K562 (cell line): ENCODE data around the gene ZNF628. TPM values are rescaled to one million over a fixed set of nuclear protein-coding genes. Genes with fewer than 3 reads are reported as not detected.
A peak's percentile ranks its signal among the peaks of the same experiment; 100 is the strongest.

Source experiments
- ATAC-seq: fragments of 200-7000 bp; cut with Tn5 transposase; 3 replicates; pipeline ENCODE4 v1.9.1; 2020; ENCODE audit warnings: moderate library complexity
- BruUV-seq: library from RNA; stranded (reverse); fragments of 400-500 nt; replicated peaks from 2 replicates; lab custom pipeline; 2021; lab: Mats Ljungman, UMichigan
- CTCF ChIA-PET: fragments of 300-600 bp; formaldehyde crosslinking; extraction: SDS; loops from one replicate; lab custom pipeline; 2021; ENCODE audit warnings: low intra/inter-chr PET ratio; lab: Yijun Ruan, JAX
- POLR2A ChIA-PET: fragments of 300-600, 350-650 bp; sonication (Branson Sonifier 250); formaldehyde crosslinking; extraction: SDS; loops from one replicate; lab custom pipeline; 2021; ENCODE audit warnings: antibody characterized with exemption, inconsistent platforms; lab: Yijun Ruan, JAX
- DNase-seq, 4 experiments: peaks; one replicate each; pipeline versions ENCODE4 v3.0.0 to v3.0.0-alpha.2; 2011 to 2018; ENCODE audit warnings: low spot score in 3 of 4, mixed read lengths in 3 of 4; ENCODE audit errors: extremely low read depth in 1 of 4
- FAIRE-seq: peaks from 2 replicates; lab custom pipeline; 2011; peaks lifted over from hg19 to GRCh38; lab: Jason Lieb, UNC
- H2AFZ ChIP-seq: 2 replicates; pipeline ENCODE4 v1.6.0; 2011; ENCODE audit warnings: low read depth, low read length, control low read depth, inconsistent platforms
- H3K27ac ChIP-seq: fragments of 200-600 bp; 3 replicates; pipeline ENCODE4 v1.8.0; 2011; ENCODE audit warnings: low read depth, mild to moderate bottlenecking, control low read depth, inconsistent platforms, low read length, moderate library complexity, mixed read lengths; ENCODE audit errors: extremely low read depth
- H3K27me3 ChIP-seq, 2 experiments: fragments of 300-600 bp in 1 of 2; 2 replicates in 1 of 2; 3 replicates in 1 of 2; pipeline versions ENCODE4 v1.6.0 to v1.8.0; 2011; ENCODE audit warnings: inconsistent platforms in 2 of 2, low read length in 2 of 2, mild to moderate bottlenecking in 1 of 2, mixed read lengths in 1 of 2, moderate library complexity in 1 of 2; ENCODE audit not compliant: control insufficient read depth in 2 of 2, insufficient read depth in 2 of 2
- H3K36me3 ChIP-seq: fragments of 300-600 bp; 3 replicates; pipeline ENCODE4 v1.8.0; 2011; ENCODE audit warnings: mild to moderate bottlenecking, low read length, inconsistent platforms; ENCODE audit not compliant: control insufficient read depth, insufficient read depth
- H3K4me1 ChIP-seq, 2 experiments: fragments of 200-600 bp in 1 of 2; replicated peaks in 1 of 2; 2 replicates in 1 of 2; 3 replicates in 1 of 2; pipeline versions ENCODE4 v1.5.1 to v1.8.0; 2011; ENCODE audit warnings: inconsistent platforms in 2 of 2, low read length in 2 of 2, mild to moderate bottlenecking in 1 of 2, mixed read lengths in 1 of 2, moderate library complexity in 1 of 2; ENCODE audit not compliant: control insufficient read depth in 2 of 2, insufficient read depth in 2 of 2
- H3K4me2 ChIP-seq: 2 replicates; pipeline ENCODE4 v1.6.1; 2011; ENCODE audit warnings: low read length, control low read depth, inconsistent platforms, mixed read lengths; ENCODE audit not compliant: insufficient read depth
- H3K4me3 ChIP-seq: fragments of 200-600 bp; sonication (generic), shearing (Covaris generic); 2 replicates; pipeline ENCODE4 v1.5.1; 2016; ENCODE audit warnings: control low read depth, inconsistent platforms
- H3K79me2 ChIP-seq: fragments of 200-600 bp; 3 replicates; pipeline ENCODE4 v1.8.0; 2011; ENCODE audit warnings: low read length, inconsistent platforms; ENCODE audit not compliant: control insufficient read depth, insufficient read depth
- H3K9ac ChIP-seq, 2 experiments: 2 replicates each; pipeline versions ENCODE4 v1.6.0 to v1.6.1; 2011; ENCODE audit warnings: low read depth in 2 of 2, low read length in 2 of 2, control low read depth in 1 of 2, inconsistent platforms in 1 of 2, mild to moderate bottlenecking in 1 of 2, mixed read lengths in 1 of 2; ENCODE audit not compliant: insufficient read depth in 1 of 2
- H3K9me1 ChIP-seq: one replicate; pipeline ENCODE4 v1.6.0; 2011; ENCODE audit warnings: inconsistent platforms, mild to moderate bottlenecking, low read length, moderate library complexity; ENCODE audit not compliant: control insufficient read depth, insufficient read depth
- H3K9me3 ChIP-seq: replicated peaks from 2 replicates; pipeline ENCODE4 v1.5.1; 2011; ENCODE audit warnings: low read depth, low read length, inconsistent platforms; ENCODE audit not compliant: control insufficient read depth, insufficient read depth
- H4K20me1 ChIP-seq: replicated peaks from 2 replicates; pipeline ENCODE4 v1.6.1; 2011; ENCODE audit warnings: low read length, inconsistent platforms, mixed read lengths; ENCODE audit not compliant: control insufficient read depth, insufficient read depth
- ADNP ChIP-seq: fragments of 200-800 bp; sonication (Bioruptor generic); IDR thresholded peaks from 2 replicates; pipeline ENCODE4 v1.6.1; 2016; ENCODE audit warnings: missing genetic modification characterization, missing compliant biosample characterization
- BCOR ChIP-seq: fragments of 450-650 bp; IDR thresholded peaks from 2 replicates; pipeline ENCODE4 v1.6.1; 2016
- GTF3C2 ChIP-seq: IDR thresholded peaks from 3 replicates; pipeline ENCODE4 v1.6.1; 2011; ENCODE audit warnings: borderline replicate concordance, mild to moderate bottlenecking, moderate library complexity; ENCODE audit not compliant: insufficient read length; ENCODE audit errors: extremely low read depth
- HDAC2 ChIP-seq: fragments of 450-650 bp; IDR thresholded peaks from 2 replicates; pipeline ENCODE4 v1.6.1; 2016; ENCODE audit warnings: mild to moderate bottlenecking
- HNRNPL ChIP-seq: fragments of 200-400 bp; formaldehyde crosslinking; IDR thresholded peaks from 2 replicates; pipeline ENCODE4 v1.6.1; 2017; ENCODE audit warnings: low read depth, mild to moderate bottlenecking, low read length
- KDM1A ChIP-seq, 2 experiments: fragments of 450-650 bp; IDR thresholded peaks; 2 replicates each; pipeline ENCODE4 v1.6.1; 2016; ENCODE audit warnings: mild to moderate bottlenecking in 2 of 2
- KDM4B ChIP-seq, 2 experiments: fragments of 450-650 bp in 1 of 2; sonication (generic) in 1 of 2; IDR thresholded peaks; 2 replicates each; pipeline ENCODE4 v1.6.1; 2016 to 2017; ENCODE audit warnings: borderline replicate concordance in 2 of 2, antibody characterized with exemption in 1 of 2, low read depth in 1 of 2, mild to moderate bottlenecking in 1 of 2
- RAD51 ChIP-seq: fragments of 450-650 bp; IDR thresholded peaks from 2 replicates; pipeline ENCODE4 v1.7.1; 2016; ENCODE audit warnings: low read depth, mild to moderate bottlenecking, borderline replicate concordance
- RBM25 ChIP-seq: fragments of 200-400 bp; formaldehyde crosslinking; IDR thresholded peaks from 2 replicates; pipeline ENCODE4 v1.6.1; 2018; ENCODE audit warnings: low read length, low read depth, moderate library complexity; ENCODE audit not compliant: severe bottlenecking
- SMARCA5 ChIP-seq: fragments of 450-650 bp; IDR thresholded peaks from 2 replicates; pipeline ENCODE4 v1.6.1; 2016
- ZFP36 ChIP-seq: fragments of 150-350 bp; IDR thresholded peaks from 2 replicates; pipeline ENCODE4 v1.6.1; 2018; ENCODE audit warnings: low read length, low read depth; ENCODE audit not compliant: partially characterized antibody
- ZFP91 ChIP-seq: sonication (generic); formaldehyde crosslinking; IDR thresholded peaks from 2 replicates; pipeline ENCODE4 v1.8.0; 2022; ENCODE audit warnings: mild to moderate bottlenecking, missing genetic modification reagents
- WGBS: fragments of 100-300 bp; shearing (Covaris generic); methylation state at CpG from one replicate; pipeline ENCODE4 v1.1.6; 2016; ENCODE audit warnings: low coverage, mixed read lengths; ENCODE audit not compliant: insufficient coverage; ENCODE audit errors: missing lambda C conversion rate; 5-methylcytosine and 5-hydroxymethylcytosine counted together
- in situ Hi-C: fragments of 300-500 bp; cut with MboI; formaldehyde crosslinking; loops from 4 replicates; pipeline ENCODE4 v1.15.0; 2018; ENCODE audit warnings: inconsistent platforms, mixed read lengths
- intact Hi-C: fragments of 100-400 bp; cut with micrococcal nuclease; formaldehyde crosslinking; loops from 2 replicates; pipeline ENCODE4 v1.14.2; 2022
- polyA plus RNA-seq, 8 experiments: library from polyadenylated mRNA; depleted of rRNA in 4 of 8; stranded (reverse) in 5 of 8; unstranded in 3 of 8; fragments of >200 nt; fragmentation: Nextera tagmentation in 2 of 8; fragmentation: Illumina TruSeq in 1 of 8; extraction: Ambion mirVana in 2 of 8; extraction: Trizol in 1 of 8; gene quantifications; 2 replicates each; pipeline versions ENCODE4 v1.2.1 to v1.2.3, GENCODE V29; 2011 to 2014; ENCODE audit warnings: inconsistent platforms in 1 of 8, missing spikeins in 1 of 8
- total RNA-seq, 7 experiments: library from RNA; depleted of rRNA in 6 of 7; stranded (reverse); fragments of >200 nt in 6 of 7; fragmentation: Illumina TruSeq in 2 of 7; extraction: Trizol in 2 of 7; gene quantifications; 2 replicates each; pipeline versions ENCODE4 v1.2.1 to v1.2.3, GENCODE V29; 2011 to 2021; ENCODE audit warnings: low replicate concordance in 1 of 7

Gene ZNF628
- total and polyA plus RNA-seq, 9 of the 15 experiments (the other 6 are each of a cell fraction or from before 2014, with no cell fraction given): 0.13 to 13.6 (median 2.2) TPM; not detected in 3

DNA sequence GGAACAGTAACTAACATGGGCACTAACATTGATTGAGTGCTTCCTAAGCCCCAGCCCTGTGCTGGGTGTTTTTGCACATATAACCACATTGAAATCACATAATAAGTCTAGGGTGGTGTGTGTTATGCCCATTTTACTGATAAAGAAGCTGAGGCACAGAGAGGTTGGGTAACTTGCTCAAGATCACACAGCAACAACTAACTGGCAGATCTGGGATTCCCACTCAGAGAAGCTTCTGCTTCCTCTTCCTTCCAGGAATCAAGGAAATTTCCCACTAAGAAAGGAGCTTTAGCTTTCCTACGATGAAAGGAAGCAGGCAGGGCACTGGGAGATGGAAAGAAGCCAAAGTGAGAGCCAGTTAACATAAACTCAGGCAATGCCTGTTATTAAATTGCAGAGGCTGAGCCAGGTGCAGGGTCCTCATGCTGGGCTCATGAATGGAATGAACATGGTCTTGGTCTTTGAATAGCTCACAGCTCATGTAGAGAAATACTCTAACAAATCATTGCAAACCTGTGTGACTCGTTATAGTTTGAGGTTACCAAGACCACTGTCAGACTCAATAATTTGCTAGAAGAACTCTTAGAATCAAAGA lies 21.9 kb downstream of the ZNF628 start:
- no peak overlapping the region for H3K4me2 ChIP-seq
- no TSS peak for BruUV-seq
- TF ChIP-seq BCOR (peak; percentile 87), ADNP (tag) (peak; percentile 55; the same call in 1 of the 2 replicates), RBM25 (peak; percentile 82), HDAC2 (peak; percentile 36; the same call in 1 of the 2 replicates), GTF3C2 (no peak), ZFP91 (CRISPR knock-in tag) (no peak), KDM1A (IDR thresholded peaks at IDR 0.05) (peak; percentile 26 to 57; a peak in 3 of 4 replicates), ZFP36 (peak; percentile 90), KDM4B (IDR thresholded peaks at IDR 0.05; ENCODE audit: borderline replicate concordance in 2 of 2, low read depth in 1 of 2) (no peak), HNRNPL (no peak), RAD51 (no peak), SMARCA5 (peak; percentile 63; the same call in 1 of the 2 replicates)
- no peaks in the 10 kb centered on the region for H3K79me2 ChIP-seq
- ChIA-PET POLR2A (interaction anchor here (0.6 to 2.6 kb wide), 5 partner anchors 8 to 108 kb away, joined by 3 to 15 read pairs (median 5); partner anchors contain the start of genes NAT14 and SSC5D), CTCF (no interaction called here)
- FAIRE-seq: peak; percentile 48
- no peaks in the 10 kb centered on the region for H3K9me1 ChIP-seq
- H4K20me1 ChIP-seq: no peaks in the 10 kb centered on the region
- 32% methylated on average over 2 of the region's 2 CpGs for WGBS
- no peaks in the 10 kb centered on the region for H3K36me3 ChIP-seq
- H3K27ac ChIP-seq: no peak overlapping the region
- no peak overlapping the region for H3K4me3 ChIP-seq
- no peak for DNase-seq
- intact Hi-C loops (no loop called here), in situ Hi-C loops (no loop called here)
- ATAC-seq: no peak
- H3K9ac ChIP-seq: no peak overlapping the region; a peak in 1 of 4 replicates
- H3K27me3 ChIP-seq: no peaks in the 10 kb centered on the region
- no peaks in the 10 kb centered on the region; the same call in 1 of the 2 replicates for H3K9me3 ChIP-seq
- H3K4me1 ChIP-seq: peaks cover 14 to 26% of the 10 kb centered on the region in 2 experiments
- no peak overlapping the region for H2AFZ ChIP-seq
